Diencephalon (tissue), 1 donor: ENCODE measurements around the gene HHIPL1. TPM values are rescaled to one million over a fixed set of nuclear protein-coding genes. Genes with fewer than 3 reads are reported as not detected.

Source experiments
- total RNA-seq: library from RNA; depleted of rRNA; stranded (reverse); fragments of >200 nt; gene quantifications from one replicate; pipeline ENCODE4 v1.2.3, GENCODE V29; 2014

The HHIPL1 gene
- total RNA-seq = 6.9 TPM

DNA sequence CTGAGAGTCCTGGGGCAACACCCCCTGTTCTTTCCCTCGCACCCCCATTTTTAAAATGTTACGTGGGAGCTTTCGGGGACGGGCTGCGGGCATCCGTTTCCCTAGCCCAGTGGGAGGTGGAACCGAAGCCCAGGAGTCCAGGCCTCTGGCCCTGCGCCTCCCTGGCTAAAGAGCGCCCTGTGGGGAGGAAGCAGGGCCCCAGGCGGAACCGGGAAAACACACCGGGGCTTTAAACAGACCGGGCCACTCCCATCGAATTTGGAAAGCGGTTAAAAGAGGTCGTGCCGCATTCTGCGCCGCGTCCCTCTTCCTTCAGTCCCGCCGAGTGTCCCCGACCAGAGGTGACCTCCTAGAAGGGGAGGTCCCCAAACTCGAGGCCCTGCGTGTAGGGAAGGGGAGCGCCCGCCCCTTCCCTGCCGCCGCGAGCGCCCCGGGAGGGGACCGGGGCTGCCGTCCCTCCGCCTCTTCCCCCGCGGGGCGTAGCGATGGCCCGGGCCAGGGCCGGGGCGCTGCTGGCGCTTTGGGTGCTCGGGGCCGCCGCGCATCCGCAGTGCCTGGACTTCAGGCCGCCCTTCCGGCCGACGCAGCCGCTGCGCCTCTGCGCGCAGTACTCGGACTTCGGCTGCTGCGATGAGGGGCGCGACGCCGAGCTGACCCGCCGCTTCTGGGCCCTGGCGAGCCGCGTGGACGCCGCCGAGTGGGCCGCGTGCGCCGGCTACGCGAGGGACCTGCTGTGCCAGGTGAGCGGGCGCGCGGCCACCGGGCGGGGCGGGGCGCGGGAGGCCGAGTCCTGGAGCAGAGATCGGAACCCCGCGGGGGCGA, at the start of gene HHIPL1:
Gene HHIPL1 (plus strand): TSS at position 407 of the 822 bp plus-strand sequence. CDS start 79 bp downstream, at position 486.

GRCh38 chr14:99603471-99604277, 41.3 kb upstream of the HHIPL1 start, which contains the start of gene CCDC85C:
TSS of gene CCDC85C (minus strand) at chr14:99604207. CDS start at chr14:99603959, 248 bp downstream.

DNA sequence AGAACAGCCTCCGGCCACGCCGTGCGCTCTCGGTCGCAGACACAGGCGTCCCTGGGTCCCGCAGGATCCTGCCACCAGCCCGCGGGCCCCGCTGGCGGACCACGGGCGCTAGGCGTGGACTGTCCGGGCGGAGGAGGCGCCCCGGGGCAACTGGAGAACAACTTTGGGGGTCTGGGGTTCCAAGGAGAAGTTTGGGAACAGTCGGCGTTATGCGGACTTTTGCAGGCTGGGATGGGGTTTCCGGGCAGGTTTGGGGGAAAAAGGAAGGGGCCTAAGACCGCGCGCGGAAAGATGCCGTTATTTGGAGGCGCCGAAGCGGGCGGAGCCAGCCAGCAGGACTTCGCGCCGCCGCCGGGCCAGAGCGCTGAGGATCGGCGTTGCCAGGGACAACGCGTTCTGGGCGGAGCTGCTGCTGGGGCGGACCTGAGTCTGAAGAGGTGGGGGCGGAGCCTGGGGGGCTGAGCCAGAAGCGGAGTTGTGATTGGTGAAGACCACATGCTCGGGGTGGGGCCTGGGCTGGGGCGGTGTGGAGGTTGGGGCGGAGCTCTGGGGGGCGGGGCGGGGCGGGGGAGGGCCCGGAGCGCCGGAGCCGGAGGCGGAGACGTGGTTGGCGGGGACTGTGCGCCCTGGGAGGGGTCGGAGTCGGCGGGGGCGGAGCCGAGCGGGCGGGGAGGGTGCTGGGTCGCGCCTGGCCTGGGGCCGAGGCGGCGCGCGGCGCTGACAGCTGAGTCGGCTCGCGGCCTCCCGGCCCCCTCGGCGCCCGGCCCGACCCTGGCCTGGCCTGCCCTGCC, 38.9 kb downstream of the HHIPL1 start, which contains the start of gene CYP46A1:
Gene CYP46A1 (plus strand): TSS at position 680 of the 791 bp plus-strand sequence. CDS start 120 bp downstream, outside the sequence.

Other genes starting within 250 kb of the HHIPL1 start
- gene SETD3, start 164.3 kb upstream of the HHIPL1 start, total RNA-seq = 103 TPM
- gene CCNK, start 163.7 kb upstream of the HHIPL1 start, total RNA-seq = 21.7 TPM
- gene CCDC85C, start 40.9 kb upstream of the HHIPL1 start, total RNA-seq = 12.5 TPM
- 19.6 TPM for gene CYP46A1, start 39.2 kb downstream of the HHIPL1 start, total RNA-seq
- gene EML1, start 148.3 kb downstream of the HHIPL1 start, total RNA-seq = 38.5 TPM